GM19438 (cell line): Measurements from ENCODE around the gene CELSR3.

Experiments used
- ATAC-seq: cut with Tn5 transposase; IDR thresholded peaks from one replicate; pipeline ENCODE4 v1.9.1; 2021; ENCODE audit warnings: low read depth; ENCODE audit not compliant: unreplicated experiment

The CELSR3 gene

DNA sequence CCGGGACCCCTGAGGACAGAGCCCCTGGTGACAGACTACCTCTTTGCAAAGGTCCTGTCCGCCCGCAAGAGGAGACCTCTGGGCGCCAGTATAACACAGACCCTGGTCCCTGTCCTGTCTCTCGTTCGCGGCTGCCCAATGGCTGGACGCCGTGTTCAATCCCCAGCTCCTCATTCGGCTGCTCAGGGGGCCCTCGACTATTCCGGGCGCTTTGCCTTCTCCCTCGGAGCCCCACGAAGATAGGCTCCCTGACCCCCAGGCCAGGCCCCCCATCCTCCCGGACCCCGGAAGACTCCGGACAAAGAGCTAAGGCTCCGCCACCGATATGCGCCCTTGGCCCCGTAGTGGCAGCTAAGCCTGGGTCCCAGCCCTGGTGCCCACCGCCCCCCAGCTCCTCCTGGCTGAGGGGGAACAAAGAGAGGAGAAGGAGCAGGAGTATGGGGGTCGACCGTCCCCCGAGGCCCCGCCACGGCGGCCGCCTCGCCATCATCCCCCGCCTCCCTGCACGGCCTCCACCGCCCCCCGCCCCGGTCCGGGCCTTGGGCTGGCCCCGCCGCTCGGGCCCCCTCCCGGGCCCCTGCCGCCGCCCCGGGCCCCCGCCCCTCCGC is 437 bp downstream of the CELSR3 start:
- no peak for ATAC-seq

DNA sequence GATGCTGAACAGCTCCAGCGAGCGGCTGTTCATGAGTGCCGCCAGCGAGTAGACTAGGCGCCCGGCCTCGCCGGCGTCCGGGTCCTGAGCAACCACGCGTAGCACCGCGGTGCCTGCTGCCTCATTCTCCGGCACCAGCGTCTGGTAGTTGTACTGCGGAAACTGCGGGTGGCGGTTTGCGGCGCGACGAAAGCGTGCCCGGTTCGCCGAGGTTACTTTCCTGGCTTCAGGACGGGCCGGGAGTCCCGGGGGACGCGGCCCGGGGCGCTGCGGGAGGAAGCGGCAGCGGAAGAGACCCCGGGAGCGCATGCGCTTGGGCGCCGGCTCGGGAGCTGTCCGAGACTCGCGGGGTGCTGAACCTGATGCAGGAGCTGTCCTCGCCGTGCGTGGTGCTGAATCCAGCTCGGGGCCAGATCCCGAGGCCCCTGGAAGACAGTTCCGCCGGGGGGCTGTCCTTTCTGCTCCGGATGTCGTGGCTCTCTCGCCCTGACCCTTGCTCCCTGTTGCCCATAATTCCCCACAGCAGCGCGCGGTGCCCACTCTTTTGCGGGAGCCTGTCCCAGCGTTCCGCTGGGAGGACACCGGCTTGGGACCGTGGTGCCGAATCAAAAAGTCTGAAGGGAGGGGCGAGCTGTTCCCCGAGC is 1.1 kb downstream of the CELSR3 start:
- ATAC-seq: no peak

DNA sequence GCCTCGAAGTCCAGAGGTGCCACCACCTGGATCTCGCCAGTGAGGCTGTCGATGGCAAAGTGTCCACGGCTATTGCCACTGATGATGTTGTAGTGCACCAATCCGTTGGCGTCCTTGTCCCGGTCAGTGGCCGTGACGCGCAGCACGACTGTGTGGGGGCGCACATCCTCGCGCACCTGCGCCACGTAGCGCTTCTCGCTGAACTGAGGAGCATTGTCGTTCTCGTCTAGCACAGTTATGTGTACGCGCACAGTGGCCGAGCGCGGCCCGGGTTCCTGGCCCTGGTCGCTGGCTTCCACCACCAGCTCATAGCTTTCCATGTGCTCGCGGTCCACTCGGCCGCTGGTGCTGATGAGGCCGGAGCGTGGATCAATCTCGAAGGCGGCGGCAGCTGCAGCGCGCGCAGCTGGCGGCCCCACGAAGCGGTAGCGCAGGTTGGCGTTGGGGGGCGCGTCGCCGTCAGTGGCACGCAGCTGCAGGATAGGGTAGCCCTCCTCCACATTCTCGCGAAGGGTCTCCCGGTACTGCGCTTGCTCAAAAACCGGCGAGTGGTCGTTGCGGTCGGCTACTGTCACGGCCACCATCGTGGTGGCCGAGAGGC is 1.8 kb downstream of the CELSR3 start:
- no peak for ATAC-seq

DNA sequence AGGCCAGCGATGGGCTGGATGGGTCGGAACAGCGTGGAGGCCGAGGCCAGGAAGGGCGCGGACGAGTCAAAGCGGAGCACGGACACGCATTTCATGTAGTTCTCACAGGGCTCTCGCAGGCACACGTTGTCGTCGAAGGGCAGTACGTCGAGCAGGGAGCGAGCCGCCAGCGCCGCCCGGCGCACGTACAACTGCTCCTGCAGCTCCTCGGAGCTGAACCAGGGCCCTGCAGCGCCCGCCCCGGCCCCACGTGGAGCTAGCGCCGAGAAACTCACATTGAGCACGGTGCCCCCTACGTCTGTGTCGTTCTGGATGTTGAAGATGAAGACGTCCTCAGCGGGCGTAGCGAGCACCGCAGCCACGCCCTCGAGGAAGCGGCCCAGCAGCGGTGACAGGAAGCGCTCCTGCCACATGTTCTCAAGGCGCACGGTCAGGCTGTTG is 5.8 kb downstream of the CELSR3 start:
- no peak for ATAC-seq

DNA sequence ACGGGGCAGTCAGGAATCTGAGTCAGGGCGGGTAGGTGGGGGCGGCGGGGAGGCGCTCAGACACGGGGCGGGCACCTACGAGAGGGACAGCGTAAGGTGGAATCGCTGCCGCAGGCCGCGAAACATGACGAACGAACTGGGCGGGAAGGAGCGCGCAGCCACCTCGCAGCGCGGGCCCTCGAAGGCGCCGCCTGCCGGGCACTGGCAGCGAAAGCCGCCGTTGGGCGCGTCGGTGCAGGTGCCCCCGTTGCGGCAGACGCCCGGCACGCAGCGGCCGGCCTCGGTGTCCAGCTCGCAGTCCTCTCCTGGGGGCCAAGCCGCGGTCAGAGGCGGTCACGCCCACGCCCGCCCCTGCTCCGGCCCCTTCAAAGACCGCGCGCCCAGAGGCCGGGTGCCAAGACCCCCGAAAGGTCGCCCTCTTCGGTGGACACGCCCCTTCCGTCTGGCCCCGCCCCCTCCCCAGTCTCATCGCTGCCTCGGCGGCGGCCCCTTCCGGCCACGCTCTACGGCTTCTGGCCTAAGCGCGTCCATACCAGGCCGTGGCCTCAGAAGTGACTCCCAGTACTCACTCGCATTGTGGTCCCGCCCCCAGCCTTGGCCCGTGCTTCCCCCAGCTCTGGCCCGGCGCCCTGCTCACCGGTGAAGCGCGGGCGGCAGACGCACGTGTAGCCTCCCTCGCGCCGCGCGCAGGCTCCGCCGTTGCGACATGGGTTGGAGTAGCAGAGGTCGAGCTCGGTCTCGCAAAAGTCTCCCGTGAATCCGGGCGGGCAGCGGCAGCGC is 6.4 kb downstream of the CELSR3 start:
- ATAC-seq: no peak

DNA sequence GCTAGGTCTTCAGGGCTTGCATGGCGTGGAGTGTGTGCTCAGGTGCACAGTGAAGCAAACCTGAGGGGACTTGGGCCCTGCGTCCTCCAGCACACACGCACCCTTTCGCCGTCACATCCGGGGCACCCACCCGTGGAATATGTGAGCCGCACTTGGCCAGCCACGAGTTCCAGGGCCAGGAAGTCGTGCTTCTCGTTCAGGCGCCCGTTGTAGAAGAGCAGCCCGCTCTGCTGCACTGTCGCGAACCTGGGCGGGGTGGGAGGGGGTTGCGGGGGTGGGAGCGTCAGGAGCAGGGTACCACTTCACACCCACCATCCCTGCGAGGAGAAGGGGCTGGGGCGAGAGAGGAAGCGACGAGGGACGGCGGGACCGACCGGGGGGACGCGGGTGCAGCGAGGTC is 7.1 kb downstream of the CELSR3 start:
- no peak for ATAC-seq

DNA sequence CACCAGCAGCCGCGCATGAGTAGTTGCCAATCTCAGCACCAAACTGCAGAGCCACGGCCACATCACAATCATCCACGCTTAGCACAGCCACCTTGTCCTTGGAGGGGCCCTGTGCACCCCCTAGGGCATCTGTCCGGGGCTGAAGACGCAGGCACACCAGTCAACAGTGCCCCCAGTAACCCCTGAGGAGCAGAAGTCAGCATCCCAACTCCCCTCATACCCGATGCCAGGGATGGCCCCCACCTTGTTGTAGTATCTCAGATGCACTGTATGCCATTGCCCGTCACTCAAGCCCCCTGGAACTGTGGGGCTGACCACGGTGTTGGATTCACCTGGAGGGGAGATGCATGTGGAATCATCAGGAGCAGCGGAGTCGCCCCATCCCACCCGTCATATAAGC is 7.6 kb downstream of the CELSR3 start:
- ATAC-seq: no peak

DNA sequence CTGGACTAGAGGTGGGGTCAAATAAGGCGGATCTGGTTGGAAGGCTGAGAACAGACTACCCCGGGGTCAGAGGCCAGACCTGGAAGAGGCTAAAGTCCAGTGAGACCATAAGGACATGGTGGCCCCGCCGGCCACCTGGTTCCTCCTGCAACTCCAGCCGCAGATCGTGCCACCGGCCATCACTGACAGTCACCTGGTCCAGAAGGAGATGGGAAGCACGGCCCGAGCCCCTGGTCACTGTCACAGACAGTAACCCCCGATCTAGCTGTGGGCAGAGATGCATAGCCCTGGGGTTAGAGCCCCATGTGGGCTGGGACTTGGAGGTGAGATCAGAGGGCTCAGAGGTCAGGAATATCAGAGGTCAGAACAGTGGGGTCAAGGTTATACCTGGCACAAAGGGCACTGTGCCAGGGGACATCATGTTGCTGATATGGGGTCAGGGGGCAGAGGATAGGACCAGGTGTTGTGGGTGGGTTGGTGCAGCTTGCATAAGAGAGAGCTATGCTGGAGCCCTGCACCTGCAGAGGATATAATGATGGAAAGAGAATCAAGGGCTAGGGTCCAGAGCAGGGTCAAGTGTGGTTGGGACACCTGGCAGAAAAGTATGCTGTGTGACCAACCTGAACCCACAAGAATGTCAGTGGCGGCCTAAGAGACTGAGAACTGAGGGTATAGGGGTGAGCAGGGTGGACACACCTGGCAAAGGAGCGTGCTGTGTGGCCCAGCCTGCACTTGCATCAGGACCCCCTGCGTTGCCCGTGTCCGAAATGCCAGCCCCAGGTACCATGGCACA is 9.6 kb downstream of the CELSR3 start:
- ATAC-seq: no peak

DNA sequence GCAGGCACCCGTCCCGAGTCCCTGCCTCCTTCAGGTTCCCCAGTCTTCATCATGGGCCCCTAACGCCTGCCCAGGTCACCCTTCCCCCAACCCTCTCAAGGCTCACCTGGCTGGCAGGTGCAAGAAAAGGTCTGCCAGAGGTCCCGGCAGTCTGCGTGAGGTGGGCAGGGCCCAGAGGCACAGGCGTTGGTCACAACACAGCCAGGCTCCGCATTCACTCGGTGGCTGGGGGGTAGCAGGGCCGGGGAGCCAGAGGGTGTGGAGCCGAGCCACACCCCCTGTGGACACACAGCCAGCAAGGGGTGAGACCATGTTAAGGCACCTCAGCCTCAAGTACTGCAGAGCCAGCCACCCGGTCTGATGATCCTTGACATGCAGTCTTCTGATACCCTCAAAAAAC is 10.9 kb downstream of the CELSR3 start:
- no peak for ATAC-seq

DNA sequence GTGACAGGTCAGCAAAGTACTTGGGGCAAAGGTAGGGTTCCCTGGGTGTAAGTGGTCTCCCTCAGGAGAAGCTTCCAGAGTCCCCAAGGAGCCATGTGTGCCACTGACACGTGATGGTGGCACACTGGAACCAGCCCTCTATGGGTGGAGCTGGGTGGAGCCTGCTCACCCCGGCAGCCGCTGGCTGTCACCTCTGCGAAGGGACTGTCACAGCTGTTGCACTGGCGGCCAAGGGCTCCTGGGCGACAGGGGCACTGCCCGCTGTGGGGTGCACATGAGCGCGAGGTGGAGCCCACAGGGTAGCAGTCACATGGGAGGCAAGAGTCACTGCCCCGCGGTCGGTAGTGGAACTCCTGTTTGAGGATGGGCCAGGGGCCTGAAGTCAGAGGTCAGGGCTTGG is 12.0 kb downstream of the CELSR3 start:
- no peak for ATAC-seq

DNA sequence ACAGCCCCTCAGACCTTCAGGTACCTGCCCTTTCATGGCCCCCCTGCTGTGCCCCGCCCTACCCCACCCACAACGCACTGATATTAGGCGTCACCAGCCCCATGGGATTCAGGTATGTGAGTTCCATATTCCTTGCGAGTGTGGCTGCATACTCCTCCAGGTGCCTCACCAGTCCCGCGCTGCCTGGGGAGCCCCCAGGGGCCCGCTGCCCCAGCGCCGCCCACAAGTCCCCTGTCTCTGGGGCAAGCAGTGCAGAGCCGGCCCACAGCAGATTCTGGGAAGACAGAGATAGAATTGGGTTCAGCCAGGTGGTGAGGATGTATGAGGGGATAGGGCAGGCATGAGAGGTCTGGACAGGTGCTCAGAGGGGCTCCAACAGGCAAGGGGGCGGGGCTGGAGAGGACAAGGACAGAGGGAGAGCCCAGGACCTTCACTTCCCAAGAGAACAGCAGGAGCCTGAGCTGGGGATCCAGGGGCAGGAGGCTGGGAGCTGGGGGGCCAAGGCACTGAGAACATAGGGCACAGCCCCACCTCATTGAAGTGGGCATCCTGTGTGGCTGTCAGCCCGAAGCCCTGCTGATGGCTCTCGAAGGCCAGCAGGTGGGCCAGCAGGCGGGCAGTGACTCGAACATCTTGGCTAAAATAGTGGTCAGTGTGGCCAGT is 14.4 kb downstream of the CELSR3 start:
- no peak for ATAC-seq

DNA sequence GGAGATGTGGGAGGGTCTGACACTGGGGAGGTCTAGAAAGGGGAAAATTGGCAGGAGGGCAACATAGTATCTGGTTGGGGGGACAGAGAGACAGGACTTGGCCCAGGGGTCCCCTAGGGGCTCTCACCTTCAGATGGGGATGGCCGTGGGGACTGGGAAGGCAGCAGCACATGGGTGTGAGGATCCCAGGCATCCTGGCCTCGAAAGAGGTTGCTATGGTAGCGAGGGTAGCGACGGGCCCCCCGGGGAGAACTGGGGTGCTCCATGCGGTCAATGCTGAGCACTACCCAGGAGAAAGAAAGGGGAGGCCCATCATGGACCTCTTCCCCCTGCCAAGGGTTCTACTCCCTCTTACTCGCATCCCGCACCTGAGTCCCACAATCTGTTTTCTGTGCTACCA is 15.0 kb downstream of the CELSR3 start:
- no peak for ATAC-seq

DNA sequence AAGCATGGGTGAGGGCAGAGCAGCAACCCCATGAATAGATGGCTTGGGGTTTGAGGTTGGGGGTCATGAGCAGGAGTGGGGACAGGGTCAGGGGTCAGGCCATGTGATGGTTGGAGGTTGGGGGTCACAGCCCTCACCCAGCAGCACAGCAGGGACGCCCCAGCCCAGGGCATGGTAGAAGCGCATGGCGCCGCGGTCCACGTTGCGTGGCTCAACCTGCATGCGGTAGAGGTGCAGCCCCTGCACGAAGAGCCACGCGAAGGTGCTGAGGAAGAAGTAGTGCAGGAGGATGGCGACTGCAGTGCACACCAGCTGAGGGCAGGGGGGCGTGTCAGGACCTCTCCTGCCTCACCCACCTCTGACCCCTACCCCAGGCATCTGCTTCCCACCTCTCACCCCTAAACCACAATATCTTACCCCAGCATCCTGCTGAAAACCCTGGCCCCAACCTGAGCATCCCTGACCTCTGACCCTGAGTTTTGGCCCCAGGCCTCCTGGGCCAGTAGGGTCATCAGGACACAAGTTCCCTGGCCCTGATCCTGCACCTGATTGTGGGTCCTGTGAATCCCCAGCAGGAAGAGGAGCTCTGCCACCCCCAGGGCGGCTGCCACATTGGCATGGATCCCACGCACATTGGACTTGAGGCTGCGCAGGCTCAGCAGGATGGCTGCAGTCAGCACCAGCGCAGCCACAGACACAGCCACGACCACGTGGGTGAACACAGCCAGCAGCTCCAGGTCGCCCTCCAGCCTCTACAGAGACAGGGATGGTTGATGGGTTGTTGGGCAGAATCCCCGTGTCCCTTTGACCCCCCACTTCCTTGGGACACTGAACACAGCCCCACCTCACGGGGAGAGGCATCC is 17.6 kb downstream of the CELSR3 start:
- ATAC-seq: no peak

DNA sequence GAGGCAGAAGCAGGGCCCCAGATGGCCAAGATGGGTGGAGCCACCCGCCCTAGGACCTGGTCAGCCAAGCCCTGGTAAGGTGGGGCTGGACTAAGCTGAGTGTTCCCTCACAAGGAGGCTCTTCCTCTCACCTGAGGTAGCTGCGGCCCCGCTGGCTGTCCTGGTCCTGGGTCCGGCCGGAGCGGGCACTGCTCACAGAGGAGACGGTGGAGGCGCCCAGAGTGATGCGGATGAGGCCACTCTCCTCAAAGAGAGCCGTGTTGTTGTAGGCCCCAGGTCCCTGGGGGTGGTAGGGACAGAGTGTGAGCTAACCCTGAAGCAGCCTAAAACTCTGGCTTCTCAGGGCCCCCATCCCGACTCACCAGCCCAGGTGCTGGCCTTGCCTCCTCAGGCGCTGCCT is 20.1 kb downstream of the CELSR3 start:
- no peak for ATAC-seq

DNA sequence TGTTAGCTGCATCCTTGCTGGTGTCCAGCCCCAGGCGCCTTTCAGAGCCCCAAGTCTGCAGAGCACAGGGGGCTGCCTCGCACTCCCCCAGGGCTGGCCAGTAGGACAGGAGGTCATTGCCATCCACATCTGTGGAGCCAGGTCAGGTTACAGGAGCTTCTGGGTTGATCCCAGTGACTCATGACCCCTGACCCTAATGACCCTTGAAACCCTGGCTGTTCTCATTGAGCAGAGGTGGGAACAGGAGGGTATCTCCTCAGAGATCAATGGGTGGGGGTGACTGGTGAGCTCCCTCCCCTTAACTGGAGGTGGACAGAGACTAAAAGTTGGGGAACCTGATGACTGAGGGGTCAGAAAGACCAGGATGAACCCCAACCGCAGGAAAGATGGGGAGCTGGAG is 21.3 kb downstream of the CELSR3 start:
- ATAC-seq: no peak

DNA sequence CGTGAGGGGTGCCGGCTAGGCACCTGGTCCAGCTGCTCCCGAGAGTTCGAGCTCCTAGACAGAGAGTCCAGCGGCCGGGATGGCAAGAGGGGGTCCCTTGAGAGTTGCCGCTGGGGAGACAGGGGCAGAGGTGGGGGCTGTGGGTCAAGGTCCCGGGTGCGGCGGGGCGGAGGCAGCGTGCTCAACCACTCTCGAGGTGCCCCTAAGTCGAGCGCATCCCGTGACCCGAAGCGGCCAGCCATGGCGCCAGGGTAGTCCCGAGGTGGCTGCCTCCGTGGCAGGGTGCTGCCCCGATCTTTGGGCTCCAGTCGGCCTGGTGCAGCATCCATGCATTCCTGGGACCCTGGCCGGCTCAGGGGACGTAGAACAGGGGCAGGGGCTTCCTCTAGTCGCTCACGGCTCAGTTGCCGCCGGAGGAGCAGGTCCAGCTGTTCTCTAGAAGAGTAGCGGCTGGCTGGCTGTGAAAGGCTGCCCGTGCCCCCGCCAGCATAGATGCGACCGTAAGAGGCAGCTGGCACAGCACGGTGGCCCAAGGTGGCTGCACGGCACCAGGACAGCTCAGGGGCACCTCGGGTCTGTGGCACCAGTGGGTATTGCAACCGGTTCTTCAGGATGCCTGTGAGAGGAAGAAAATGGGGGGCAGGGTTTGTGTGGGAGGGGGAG is 22.6 kb downstream of the CELSR3 start:
- no peak for ATAC-seq

DNA sequence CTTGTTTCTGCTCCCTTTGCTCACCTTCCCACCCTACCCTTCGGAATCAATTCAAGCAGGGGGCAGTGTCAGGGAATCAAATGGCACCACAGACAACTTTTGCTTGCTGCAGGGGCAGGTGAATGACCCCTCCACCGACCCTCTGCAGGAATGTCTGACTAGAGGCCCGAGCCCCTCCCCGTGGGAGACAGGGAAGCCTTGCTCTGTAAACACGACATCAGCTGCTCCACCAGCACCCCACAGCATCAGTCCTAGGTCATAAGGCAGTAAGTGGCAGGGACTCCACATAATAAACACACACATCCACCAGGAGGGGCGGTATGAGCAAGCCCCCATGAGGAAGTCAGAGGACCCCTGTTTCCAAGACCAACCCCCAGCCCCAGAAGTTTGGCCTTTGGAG is 25.4 kb downstream of the CELSR3 start:
- no peak for ATAC-seq

DNA sequence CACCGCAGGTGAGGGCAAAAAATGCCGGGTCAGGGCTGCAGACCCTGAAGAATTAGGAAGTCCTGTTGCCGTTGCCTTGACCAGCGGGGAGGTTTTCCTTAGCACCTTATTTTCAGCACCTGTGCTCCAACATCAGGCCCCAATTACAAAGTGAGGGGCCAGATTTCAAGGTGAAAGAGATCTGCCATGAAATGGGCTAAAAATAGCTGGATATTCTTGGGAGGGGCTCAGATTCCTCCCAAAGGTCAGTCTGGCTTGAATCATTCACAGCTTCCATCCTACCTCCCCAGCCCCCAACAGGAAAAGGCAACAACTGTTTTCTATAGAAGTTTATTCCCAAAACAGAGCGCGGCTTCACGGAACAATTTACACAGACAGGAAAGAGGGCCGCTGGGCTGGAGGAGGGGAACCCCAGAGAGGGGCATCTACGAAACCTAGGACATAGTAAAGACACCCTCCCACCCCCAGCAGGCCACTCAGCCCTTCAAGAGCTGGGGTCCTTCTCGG is 26.5 kb downstream of the CELSR3 start:
- no peak for ATAC-seq
